Measurements from ENCODE around the gene RITA1.
"Not testable (repeated sequence)": the region's sequence is repeated elsewhere in the genome, so short reads cannot be mapped to it uniquely, and the experiment has no call there.

Gene RITA1

GRCh38 chr12:113201187-113202177, 16.0 kb downstream of the RITA1 start:
- no peak overlapping the region for H3K4me3 ChIP-seq (ENCODE audit: low read depth, low read length)
- TF ChIP-seq POLR2A (IDR thresholded peaks at IDR 0.05; ENCODE audit: extremely low read depth, insufficient read length) (no peak), CTCF (IDR thresholded peaks at IDR 0.05; ENCODE audit: low read depth, low read length) (no peak), MYC (IDR thresholded peaks at IDR 0.05; ENCODE audit: low read depth, low read length) (no peak)
- DNase-seq (ENCODE audit: low read depth) = no peak

GRCh38 chr12:113202300-113203075, 17.0 kb downstream of the RITA1 start:
- no peak for TF ChIP-seq CTCF (IDR thresholded peaks at IDR 0.05; ENCODE audit: low read depth, low read length)
- TF ChIP-seq POLR2A (IDR thresholded peaks at IDR 0.05; ENCODE audit: extremely low read depth, insufficient read length) = no peak
- TF ChIP-seq MYC (IDR thresholded peaks at IDR 0.05; ENCODE audit: low read depth, low read length) = no peak
- TF ChIP-seq MAX (IDR thresholded peaks at IDR 0.05; ENCODE audit: low read depth, low read length) = no peak
- DNase-seq (ENCODE audit: low read depth) = peak; percentile 32
- H3K4me3 ChIP-seq (ENCODE audit: low read depth, low read length) = no peak overlapping the region

GRCh38 chr12:113203852-113204760, 18.6 kb downstream of the RITA1 start:
- TF ChIP-seq MYC (IDR thresholded peaks at IDR 0.05; ENCODE audit: low read depth, low read length) (no peak; the same call in 1 of the 2 replicates), CTCF (IDR thresholded peaks at IDR 0.05; ENCODE audit: low read depth, low read length) (no peak), POLR2A (IDR thresholded peaks at IDR 0.05; ENCODE audit: extremely low read depth, insufficient read length) (no peak), MAX (IDR thresholded peaks at IDR 0.05; ENCODE audit: low read depth, low read length) (peak; percentile 35)
- H3K4me3 ChIP-seq (ENCODE audit: low read depth, low read length) = no peak overlapping the region
- DNase-seq (ENCODE audit: low read depth) = peak; percentile 88

- peak; percentile 72 for DNase-seq (ENCODE audit: low read depth)
- H3K4me3 ChIP-seq (ENCODE audit: low read depth, low read length) = no peak overlapping the region
- no peak for TF ChIP-seq MAX (IDR thresholded peaks at IDR 0.05; ENCODE audit: low read depth, low read length)
- no peak for TF ChIP-seq POLR2A (IDR thresholded peaks at IDR 0.05; ENCODE audit: extremely low read depth, insufficient read length)
These were observed 19.3 kb downstream of the RITA1 start for GRCh38 chr12:113204804-113205203.

GRCh38 chr12:113206802-113207201, 21.3 kb downstream of the RITA1 start:
- DNase-seq (ENCODE audit: low read depth); H3K4me3 ChIP-seq (ENCODE audit: low read depth, low read length): not testable (repeated sequence)

- peak; percentile 94 for DNase-seq (ENCODE audit: low read depth)
- no peak for TF ChIP-seq POLR2A (IDR thresholded peaks at IDR 0.05; ENCODE audit: extremely low read depth, insufficient read length)
- TF ChIP-seq CTCF (IDR thresholded peaks at IDR 0.05; ENCODE audit: low read depth, low read length) = no peak
- peak; percentile 36; the same call in 1 of the 2 replicates for TF ChIP-seq MAX (IDR thresholded peaks at IDR 0.05; ENCODE audit: low read depth, low read length)
- 0 out of 2 replicates have a peak, but pooled peaks have one; percentile 21 for TF ChIP-seq MYC (IDR thresholded peaks at IDR 0.05; ENCODE audit: low read depth, low read length)
- H3K4me3 ChIP-seq (ENCODE audit: low read depth, low read length) = peak overlapping the region; percentile 63
These were observed 22.1 kb downstream of the RITA1 start for GRCh38 chr12:113207613-113208040.

All from NB4 (cell line).